Fibroblast of skin of left biceps (primary cell): ENCODE results near the gene CLSTN2.

Experiments used
- DNase-seq, 2 experiments: peaks; one replicate each; pipeline ENCODE4 v3.0.0-alpha.2; 2013; ENCODE audit warnings: low read depth in 2 of 2

CLSTN2 gene

GRCh38 chr3:140093742-140094141 lies 158.8 kb downstream of the CLSTN2 start:
- peak; percentile 37 to 51 for DNase-seq

DNA sequence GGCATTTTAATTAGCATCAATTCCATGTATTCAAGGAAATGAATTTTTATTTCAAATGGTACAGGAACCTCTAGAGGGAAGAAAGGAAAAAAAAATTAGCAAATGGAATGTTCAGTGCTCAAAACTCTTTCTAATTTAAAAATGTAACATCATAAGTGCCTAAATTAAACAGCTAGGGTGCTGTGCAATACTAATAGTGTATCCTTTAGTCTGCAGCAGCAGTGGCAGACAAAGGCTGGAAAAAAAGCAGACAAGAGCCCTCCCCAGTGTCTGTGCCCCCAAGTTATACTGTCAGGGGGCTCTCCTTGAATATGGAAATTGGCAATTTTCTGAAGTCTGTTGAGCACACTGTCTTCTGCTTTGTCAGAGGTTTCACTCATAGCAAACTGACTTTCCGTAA lies 159.5 kb downstream of the CLSTN2 start:
- no peak for DNase-seq

DNA sequence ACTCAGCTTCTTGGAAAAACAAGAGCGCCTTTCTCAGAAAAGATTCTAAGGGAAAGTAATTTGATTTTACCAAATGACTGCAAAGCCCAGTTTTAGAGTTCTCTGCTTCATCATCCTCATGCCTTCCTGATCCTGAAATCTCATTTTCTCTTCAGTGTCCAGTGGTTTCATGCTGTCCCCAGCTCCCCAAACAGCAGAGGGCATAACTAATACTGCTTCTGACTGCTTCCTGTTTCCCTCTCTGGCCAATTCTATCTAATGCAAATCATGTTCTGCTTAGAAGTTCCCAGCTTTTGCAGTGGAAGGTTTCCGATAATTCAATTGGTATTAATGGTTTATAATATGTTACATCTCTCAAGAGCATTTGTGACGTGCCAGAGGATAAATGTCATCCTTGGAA lies 161.1 kb downstream of the CLSTN2 start:
- DNase-seq = no peak

GRCh38 chr3:140097874-140098635 lies 163.1 kb downstream of the CLSTN2 start:
- no peak for DNase-seq

GRCh38 chr3:140100479-140100878 lies 165.5 kb downstream of the CLSTN2 start:
- no peak for DNase-seq

- no peak for DNase-seq
Observed at GRCh38 chr3:140103166-140103565, 168.2 kb downstream of the CLSTN2 start.

DNA sequence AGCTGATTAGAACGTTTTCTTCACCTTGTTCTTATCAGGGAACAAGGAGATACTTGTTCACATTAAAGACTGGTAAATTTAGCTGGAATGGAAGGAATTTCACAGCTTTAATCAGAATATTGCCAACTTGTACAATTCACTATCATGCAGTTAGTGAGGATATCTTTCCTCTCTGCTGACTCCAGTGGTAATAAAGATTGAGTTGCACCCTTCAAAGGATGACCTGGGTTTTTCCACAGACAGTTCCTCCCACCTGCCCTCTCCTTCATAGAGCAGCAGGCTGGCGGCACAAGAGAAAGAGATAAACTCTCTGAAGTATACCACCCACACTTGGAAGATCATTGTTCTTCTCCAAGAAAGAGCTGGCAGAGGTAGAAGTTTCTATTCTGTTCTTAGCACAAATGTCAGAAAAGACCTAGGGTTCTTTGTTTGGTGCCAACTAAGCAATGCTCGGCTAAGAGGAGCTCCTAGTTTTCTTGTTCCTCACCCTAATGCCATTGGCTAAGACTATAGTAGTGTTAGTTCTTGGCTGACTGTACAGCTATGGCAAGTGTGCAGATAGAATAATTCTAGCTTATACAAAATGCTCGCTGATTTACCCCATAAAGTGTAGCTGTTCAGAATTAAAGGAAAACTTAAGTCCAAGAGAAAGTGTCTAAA lies 169.1 kb downstream of the CLSTN2 start:
- no peak for DNase-seq

- no peak for DNase-seq
Observed at GRCh38 chr3:140113996-140114788, 179.2 kb downstream of the CLSTN2 start.

DNA sequence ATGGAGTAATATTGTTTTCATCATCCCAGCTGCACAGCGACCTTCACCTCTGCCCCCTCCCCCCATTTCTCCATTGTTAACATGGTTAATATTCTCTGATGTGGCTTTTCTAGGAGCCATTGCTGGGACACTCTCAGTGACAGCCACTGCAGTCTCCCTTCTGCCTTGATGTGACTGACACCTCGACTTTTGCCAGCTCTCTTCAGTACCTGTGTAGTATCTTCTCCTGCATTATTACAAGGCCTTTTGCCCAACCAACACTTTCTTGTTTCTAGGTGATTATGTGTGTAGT lies 179.8 kb downstream of the CLSTN2 start:
- DNase-seq = no peak

DNA sequence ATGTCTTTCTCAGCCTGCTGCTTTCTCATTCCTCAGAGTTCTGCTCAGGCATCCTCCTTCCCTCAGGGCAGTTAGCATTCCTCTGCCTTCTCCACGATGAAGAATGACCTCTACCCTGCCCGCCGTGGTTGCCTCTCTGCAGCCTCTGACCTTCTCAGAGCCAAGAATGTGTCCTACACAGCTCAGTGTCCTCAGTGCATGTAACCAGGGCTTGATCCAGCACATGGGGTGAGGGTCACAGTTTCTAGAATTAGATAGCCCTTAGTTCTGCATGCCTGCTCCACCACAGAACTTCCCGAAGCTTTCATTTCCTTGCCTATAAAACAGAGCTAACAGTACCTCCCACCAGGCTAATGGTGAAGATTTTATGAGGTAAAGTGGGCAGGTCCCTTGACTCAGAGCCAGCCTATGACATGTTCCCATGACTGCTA lies 182.1 kb downstream of the CLSTN2 start:
- DNase-seq = no peak

DNA sequence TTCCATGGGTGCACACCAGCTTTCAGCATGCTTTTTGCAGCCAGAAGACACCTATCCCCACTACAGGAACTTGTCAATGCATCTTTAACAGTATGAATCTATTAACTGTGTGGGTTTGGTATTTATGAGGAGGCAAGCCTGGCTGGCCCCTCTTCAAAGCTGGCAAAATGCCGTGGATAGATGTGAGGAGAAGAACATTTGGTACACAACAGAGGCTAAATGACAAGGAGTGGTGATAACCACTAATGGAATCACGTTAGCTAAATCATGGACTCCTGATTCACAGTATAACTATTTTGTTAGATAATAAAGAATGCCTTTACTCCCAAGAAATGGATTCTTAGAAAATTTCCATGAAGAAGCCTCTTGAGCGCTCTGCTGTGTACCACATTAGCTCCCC lies 187.2 kb downstream of the CLSTN2 start:
- DNase-seq = no peak

DNA sequence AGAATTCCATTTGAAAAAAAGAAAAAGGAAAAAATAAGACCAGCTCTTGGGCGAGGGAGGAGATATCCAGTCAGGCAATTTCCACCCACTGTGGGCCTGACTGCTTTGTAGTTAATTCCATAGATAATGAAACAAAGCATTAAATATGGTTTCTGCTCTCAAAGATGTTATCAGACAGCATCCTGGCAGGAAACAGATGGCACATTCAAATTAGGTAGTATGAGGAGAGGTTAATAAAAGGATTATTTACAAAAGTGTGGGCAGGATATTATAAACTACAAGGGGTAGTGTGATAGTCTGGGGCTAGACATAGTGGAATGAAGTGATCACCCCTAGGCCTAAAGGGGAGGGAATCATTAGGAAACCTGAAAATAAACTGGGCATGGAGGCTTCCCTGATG lies 193.2 kb downstream of the CLSTN2 start:
- no peak for DNase-seq

DNA sequence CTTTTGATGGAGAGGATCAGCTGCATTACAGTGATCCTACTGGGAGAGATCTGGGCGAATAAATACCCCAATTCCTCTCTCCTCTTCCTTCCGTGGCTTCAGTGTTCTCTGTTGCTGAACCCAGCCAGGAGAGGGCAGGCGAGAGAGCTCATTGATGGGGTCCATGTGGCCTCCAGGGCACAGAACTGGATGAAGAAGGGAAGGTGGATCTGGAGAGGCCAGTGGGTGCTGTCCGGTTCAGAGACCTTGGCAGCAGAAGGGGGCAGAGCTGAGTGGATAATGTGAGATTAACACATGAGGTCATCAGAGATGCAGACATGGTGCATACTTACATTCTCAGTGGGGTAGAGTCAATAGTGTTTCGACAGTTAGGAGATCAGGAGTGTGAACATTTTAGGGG lies 193.6 kb downstream of the CLSTN2 start:
- DNase-seq = no peak

GRCh38 chr3:140129768-140130284 lies 194.8 kb downstream of the CLSTN2 start:
- no peak for DNase-seq

DNA sequence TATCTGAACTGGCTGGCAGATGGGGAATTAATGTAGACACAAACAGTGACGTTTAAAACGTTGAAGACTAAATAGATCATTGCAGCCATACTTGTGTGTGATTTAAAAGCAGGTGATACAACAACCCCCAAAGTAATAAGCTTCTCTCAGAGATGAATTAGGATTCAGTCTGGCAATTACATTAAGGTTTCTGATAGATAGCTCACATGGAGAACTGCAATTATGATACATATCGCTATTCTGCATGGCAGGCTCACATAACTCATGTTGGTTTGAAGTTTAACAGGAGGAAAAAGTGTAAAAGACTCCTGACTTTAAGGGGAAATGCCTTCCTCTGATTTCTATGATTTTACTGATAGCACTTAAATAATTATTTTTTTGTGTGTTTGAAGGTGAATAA lies 196.9 kb downstream of the CLSTN2 start:
- DNase-seq = no peak

DNA sequence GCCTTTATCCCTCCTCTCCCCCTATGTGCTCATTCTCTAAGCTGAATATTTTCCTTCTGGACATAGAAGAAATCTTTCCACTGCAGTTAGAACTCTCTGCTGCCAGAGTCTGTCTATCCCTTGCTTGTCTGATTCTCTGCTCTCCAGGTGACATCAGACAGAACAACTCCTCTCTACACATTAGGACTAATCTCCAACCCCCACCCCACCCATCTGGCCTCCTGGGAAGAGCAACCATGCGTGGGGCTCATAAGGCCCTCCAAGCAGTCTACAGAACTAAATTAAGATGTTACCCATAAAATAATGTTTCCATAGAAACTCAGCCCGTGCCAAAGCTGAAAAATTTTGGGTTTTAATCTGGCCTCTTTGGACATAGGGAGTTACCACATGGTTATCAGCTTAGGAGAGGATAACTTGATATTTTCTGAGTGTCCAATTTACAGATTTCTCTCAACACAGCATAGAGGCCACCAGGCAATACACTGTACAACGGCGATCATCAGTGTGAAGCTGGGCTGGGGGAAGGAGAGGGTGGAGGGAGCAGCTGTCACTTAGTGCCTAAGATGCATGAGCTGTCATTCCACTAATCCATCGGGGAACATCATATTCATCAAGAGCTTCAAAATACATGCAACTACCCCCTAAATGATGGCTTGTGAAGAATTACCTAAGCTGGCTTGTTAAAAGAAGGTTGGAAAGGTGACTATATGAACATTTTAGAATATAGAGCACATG lies 199.4 kb downstream of the CLSTN2 start:
- no peak for DNase-seq

- DNase-seq = no peak
Observed at GRCh38 chr3:140135461-140135860, 200.5 kb downstream of the CLSTN2 start.

- DNase-seq = no peak
Observed at GRCh38 chr3:140143367-140144069, 208.5 kb downstream of the CLSTN2 start.

DNA sequence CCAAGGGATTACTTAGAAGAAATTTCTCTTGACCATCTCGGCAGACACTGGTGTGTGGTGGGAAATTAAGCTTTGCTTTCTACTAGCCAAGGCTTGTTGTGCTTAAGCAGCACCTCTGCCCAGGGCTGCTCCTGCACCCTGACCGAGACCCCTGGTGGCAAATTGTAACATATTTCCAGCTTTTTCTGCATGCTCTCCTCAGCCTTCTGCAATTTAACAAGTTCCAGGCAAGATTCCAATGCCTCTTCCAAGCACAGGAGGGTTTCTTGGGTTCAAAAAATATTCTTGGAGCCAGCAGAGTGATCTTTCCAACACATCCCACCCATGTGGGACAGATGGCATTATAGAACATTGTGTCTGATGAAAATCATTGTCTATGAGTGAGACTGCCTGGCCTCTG lies 210.5 kb downstream of the CLSTN2 start:
- no peak for DNase-seq

- DNase-seq = no peak
Observed at GRCh38 chr3:140146668-140147067, 211.7 kb downstream of the CLSTN2 start.

DNA sequence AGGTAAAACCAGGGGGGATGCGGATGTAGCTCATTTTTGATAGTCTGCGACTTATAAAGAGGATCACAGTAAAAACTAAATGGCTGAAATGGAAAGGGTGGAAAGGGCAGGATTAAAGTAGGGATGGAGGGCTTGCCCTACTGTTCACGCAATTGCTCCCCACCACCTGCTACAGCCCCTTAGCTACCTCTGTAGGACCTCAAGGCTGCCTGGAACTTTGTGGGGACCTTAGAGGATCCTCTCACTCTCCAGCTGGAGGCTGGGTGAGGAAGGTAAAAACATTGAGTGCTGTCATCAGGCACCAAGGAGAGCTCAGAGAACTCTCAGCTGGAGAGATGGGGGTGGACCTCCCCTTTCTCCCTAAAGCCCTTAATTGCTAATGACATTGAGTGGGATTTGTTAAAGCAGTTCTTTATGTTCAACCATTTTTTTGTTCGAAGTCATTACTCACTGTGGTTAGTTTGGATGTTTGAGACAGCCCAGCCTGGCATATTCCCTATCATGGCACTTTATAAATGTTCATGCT lies 213.0 kb downstream of the CLSTN2 start:
- no peak for DNase-seq
